CD8-positive, alpha-beta memory T cell (primary cell): ENCODE data around the gene CPN1. TPM values are rescaled to one million over a fixed set of nuclear protein-coding genes. Genes with fewer than 3 reads are reported as not detected.

Experiments used
- CTCF ChIA-PET: fragments of 350-600 bp; sonication (Branson Sonifier 250); formaldehyde crosslinking; loops from one replicate; lab custom pipeline; 2021; ENCODE audit warnings: antibody characterized with exemption; lab: Charles Lee
- POLR2A ChIA-PET: fragments of 350-600 bp; sonication (Branson Sonifier 250); formaldehyde crosslinking; loops from one replicate; lab custom pipeline; 2021; ENCODE audit warnings: antibody characterized with exemption; lab: Charles Lee
- DNase-seq, 5 donors: peaks; one replicate each; pipeline versions ENCODE4 v3.0.0 to v3.0.0-alpha.2; 2020 to 2022; ENCODE audit warnings: mixed read lengths in 1 of 5
- H3K27ac ChIP-seq: one replicate; pipeline ENCODE4 v1.7.0; 2013; ENCODE audit warnings: low read depth, mild to moderate bottlenecking, low read length, moderate library complexity
- H3K27me3 ChIP-seq: 2 replicates; pipeline ENCODE4 v1.7.0; 2013; ENCODE audit warnings: low read length, mild to moderate bottlenecking; ENCODE audit not compliant: insufficient read depth, poor library complexity, severe bottlenecking
- H3K36me3 ChIP-seq: 2 replicates; pipeline ENCODE4 v1.7.0; 2013; ENCODE audit warnings: mild to moderate bottlenecking, low read length, moderate library complexity; ENCODE audit not compliant: insufficient read depth
- H3K4me1 ChIP-seq: 2 replicates; pipeline ENCODE4 v1.7.0; 2013; ENCODE audit warnings: mild to moderate bottlenecking, low read length, moderate library complexity; ENCODE audit not compliant: insufficient read depth
- H3K4me3 ChIP-seq: 2 replicates; pipeline ENCODE4 v1.7.0; 2013; ENCODE audit warnings: mild to moderate bottlenecking, low read length
- H3K9me3 ChIP-seq: 2 replicates; pipeline ENCODE4 v1.7.0; 2013; ENCODE audit warnings: mild to moderate bottlenecking, low read length
- H3K27ac Mint-ChIP-seq, 8 donors: one replicate each; pipeline ENCODE4 v1.8.0; 2020 to 2021; ENCODE audit warnings: mixed read lengths in 8 of 8, mild to moderate bottlenecking in 6 of 8, inconsistent platforms in 3 of 8, moderate library complexity in 3 of 8
- H3K27me3 Mint-ChIP-seq, 2 donors: one replicate each; pipeline ENCODE4 v1.8.0; 2020 to 2021; ENCODE audit warnings: mixed read lengths in 2 of 2, mild to moderate bottlenecking in 1 of 2, moderate library complexity in 1 of 2
- H3K36me3 Mint-ChIP-seq, 3 donors: one replicate each; pipeline ENCODE4 v1.8.0; 2020 to 2021; ENCODE audit warnings: mixed read lengths in 3 of 3, inconsistent platforms in 1 of 3, mild to moderate bottlenecking in 1 of 3
- H3K4me1 Mint-ChIP-seq, 3 donors: one replicate each; pipeline ENCODE4 v1.8.0; 2020 to 2021; ENCODE audit warnings: mixed read lengths in 3 of 3, inconsistent platforms in 1 of 3, mild to moderate bottlenecking in 1 of 3
- H3K4me3 Mint-ChIP-seq, 7 donors: one replicate each; pipeline ENCODE4 v1.8.0; 2020 to 2021; ENCODE audit warnings: mixed read lengths in 7 of 7, mild to moderate bottlenecking in 6 of 7, moderate library complexity in 4 of 7, inconsistent platforms in 2 of 7
- H3K9me3 Mint-ChIP-seq, 5 donors: one replicate each; pipeline ENCODE4 v1.8.0; 2020 to 2022; ENCODE audit warnings: mixed read lengths in 5 of 5, mild to moderate bottlenecking in 3 of 5, moderate library complexity in 2 of 5, inconsistent platforms in 1 of 5
- polyA plus RNA-seq: library from polyadenylated mRNA; unstranded; fragments of 300-500 nt; fragmentation: Illumina TruSeq; gene quantifications from one replicate; pipeline ENCODE4 v1.2.3, GENCODE V29; 2021
- total RNA-seq, 2 experiments: library from RNA; stranded (reverse); gene quantifications; one replicate each; pipeline ENCODE4 v1.2.3, GENCODE V29; 2021

CPN1 gene
- total and polyA plus RNA-seq, 3 experiments from 2014 or later = not detected

DNA sequence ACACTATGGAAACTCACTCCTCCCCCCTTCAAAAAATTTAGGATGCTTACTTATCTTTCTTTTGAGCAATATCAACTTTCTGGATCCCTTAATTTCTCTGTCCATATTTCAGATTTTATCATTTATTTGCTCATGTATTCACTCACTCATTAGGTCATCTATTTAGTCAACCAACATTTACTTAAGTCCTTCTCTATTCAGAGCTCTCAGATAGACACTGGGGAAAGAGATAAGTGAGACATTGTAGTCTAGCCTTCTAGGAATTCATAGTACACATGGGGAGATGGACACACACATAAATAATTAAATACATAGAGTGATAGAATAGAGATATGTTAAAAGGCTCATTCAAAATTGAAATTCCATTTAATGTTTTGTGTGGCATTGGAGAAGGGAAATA is 9.2 kb downstream of the CPN1 start:
- no peaks in the 10 kb centered on the region for H3K9me3 ChIP-seq
- H3K36me3 ChIP-seq = no peaks in the 10 kb centered on the region
- ChIA-PET POLR2A (no interaction called here), CTCF (no interaction called here)
- no peaks in the 10 kb centered on the region for H3K27me3 ChIP-seq
- Mint-ChIP-seq H3K27me3 (peaks cover 0 to 16% of the 10 kb centered on the region in 2 donors), H3K9me3 (no peaks in the 10 kb centered on the region), H3K4me3 (no peak overlapping the region), H3K27ac (no peak overlapping the region), H3K36me3 (no peaks in the 10 kb centered on the region), H3K4me1 (no peaks in the 10 kb centered on the region)
- no peaks in the 10 kb centered on the region for H3K4me1 ChIP-seq
- no peak overlapping the region for H3K4me3 ChIP-seq
- DNase-seq = no peak
- H3K27ac ChIP-seq = no peak overlapping the region

- Mint-ChIP-seq H3K27ac (no peak overlapping the region), H3K4me3 (no peak overlapping the region), H3K36me3 (no peaks in the 10 kb centered on the region), H3K9me3 (no peaks in the 10 kb centered on the region), H3K27me3 (peaks cover 5 to 12% of the 10 kb centered on the region in 2 donors), H3K4me1 (no peaks in the 10 kb centered on the region)
- POLR2A ChIA-PET = no interaction called here
- H3K27ac ChIP-seq = no peak overlapping the region
- H3K4me3 ChIP-seq = no peak overlapping the region
- CTCF ChIA-PET = no interaction called here
- H3K27me3 ChIP-seq = no peaks in the 10 kb centered on the region
- DNase-seq = no peak
- no peaks in the 10 kb centered on the region for H3K4me1 ChIP-seq
- no peaks in the 10 kb centered on the region for H3K36me3 ChIP-seq
- H3K9me3 ChIP-seq = no peaks in the 10 kb centered on the region
These were observed 10.1 kb downstream of the CPN1 start for GRCh38 chr10:100071529-100071928.

DNA sequence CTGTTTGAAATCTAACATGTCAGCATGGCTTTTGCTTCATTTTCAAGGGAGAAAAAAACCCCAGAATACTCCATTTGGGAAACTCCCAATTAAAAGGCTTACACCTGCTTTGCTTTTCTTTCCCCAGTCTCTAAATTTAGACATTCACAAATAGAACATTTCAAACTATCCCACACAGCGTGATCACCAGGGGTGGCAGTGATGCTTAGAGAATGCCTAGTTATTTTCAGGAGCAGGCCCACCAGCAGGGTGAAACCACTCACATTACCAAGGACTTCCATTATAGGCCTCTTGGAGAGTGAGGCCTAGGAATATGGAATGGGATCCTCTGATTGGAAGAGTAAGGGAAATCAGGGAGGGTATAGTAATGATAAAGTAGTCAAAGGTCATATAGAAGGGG is 14.2 kb downstream of the CPN1 start:
- H3K4me1 ChIP-seq = no peaks in the 10 kb centered on the region
- POLR2A ChIA-PET = no interaction called here
- no peaks in the 10 kb centered on the region for H3K9me3 ChIP-seq
- peaks cover 4% of the 10 kb centered on the region for H3K27me3 ChIP-seq
- Mint-ChIP-seq H3K27me3 (peaks cover 8 to 22% of the 10 kb centered on the region in 2 donors), H3K36me3 (no peaks in the 10 kb centered on the region), H3K4me3 (no peak overlapping the region), H3K27ac (no peak overlapping the region), H3K4me1 (no peaks in the 10 kb centered on the region), H3K9me3 (peaks cover 0 to 2% (median 0%) of the 10 kb centered on the region in 5 donors)
- DNase-seq = no peak
- H3K4me3 ChIP-seq = no peak overlapping the region
- H3K36me3 ChIP-seq = no peaks in the 10 kb centered on the region
- no peak overlapping the region for H3K27ac ChIP-seq
- CTCF ChIA-PET = no interaction called here

- no peaks in the 10 kb centered on the region for H3K36me3 Mint-ChIP-seq
- DNase-seq = no peak
- Histone ChIP-seq H3K36me3 (no peaks in the 10 kb centered on the region), H3K27ac (no peak overlapping the region), H3K4me3 (no peak overlapping the region), H3K27me3 (peaks cover 4% of the 10 kb centered on the region), H3K9me3 (no peaks in the 10 kb centered on the region), H3K4me1 (no peaks in the 10 kb centered on the region)
- ChIA-PET CTCF (no interaction called here), POLR2A (no interaction called here)
- no peaks in the 10 kb centered on the region for H3K4me1 Mint-ChIP-seq
- H3K4me3 Mint-ChIP-seq = no peak overlapping the region
- peaks cover 0 to 2% (median 0%) of the 10 kb centered on the region in 5 donors for H3K9me3 Mint-ChIP-seq
- no peak overlapping the region for H3K27ac Mint-ChIP-seq
- peaks cover 10 to 18% of the 10 kb centered on the region in 2 donors for H3K27me3 Mint-ChIP-seq
These were observed 16.5 kb downstream of the CPN1 start for GRCh38 chr10:100065084-100065660.

GRCh38 chr10:100061401-100061800 is 20.3 kb downstream of the CPN1 start:
- Mint-ChIP-seq H3K27ac (no peak overlapping the region), H3K4me1 (no peaks in the 10 kb centered on the region), H3K9me3 (peaks cover 0 to 2% (median 0%) of the 10 kb centered on the region in 5 donors), H3K4me3 (no peak overlapping the region), H3K36me3 (no peaks in the 10 kb centered on the region), H3K27me3 (peaks cover 9 to 32% of the 10 kb centered on the region in 2 donors)
- no peak overlapping the region for H3K4me3 ChIP-seq
- H3K27ac ChIP-seq = no peak overlapping the region
- H3K27me3 ChIP-seq = peaks cover 4% of the 10 kb centered on the region
- no peaks in the 10 kb centered on the region for H3K9me3 ChIP-seq
- no peak for DNase-seq
- ChIA-PET CTCF (interaction anchor here (1.7 kb wide), 1 partner anchor 16 kb away, joined by 4 read pairs; no protein-coding TSS in a partner anchor), POLR2A (no interaction called here)
- no peaks in the 10 kb centered on the region for H3K4me1 ChIP-seq
- no peaks in the 10 kb centered on the region for H3K36me3 ChIP-seq

DNA sequence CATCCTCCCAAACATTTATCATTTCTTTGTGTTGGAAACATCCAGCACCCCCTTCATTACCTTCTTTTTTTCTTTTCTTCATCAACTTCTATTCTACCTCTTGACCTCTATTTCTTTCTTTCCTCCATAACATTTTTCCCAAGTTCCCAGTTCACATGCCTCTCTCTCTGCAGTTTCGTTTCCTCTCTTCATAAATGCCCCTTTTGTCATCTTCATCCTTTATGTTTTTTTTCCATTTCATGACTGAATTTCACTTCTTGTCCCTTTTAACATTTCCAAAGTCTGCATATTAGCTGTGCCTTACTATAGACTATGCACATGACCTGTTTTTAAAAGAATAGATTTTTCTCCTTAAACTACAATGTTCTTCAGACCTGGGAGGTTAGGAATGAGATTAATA is 23.7 kb downstream of the CPN1 start:
- Mint-ChIP-seq H3K36me3 (no peaks in the 10 kb centered on the region), H3K27ac (no peak overlapping the region), H3K9me3 (peaks cover 0 to 6% (median 0%) of the 10 kb centered on the region in 5 donors), H3K27me3 (peaks cover 10 to 36% of the 10 kb centered on the region in 2 donors), H3K4me3 (no peak overlapping the region), H3K4me1 (no peaks in the 10 kb centered on the region)
- Histone ChIP-seq H3K27me3 (no peaks in the 10 kb centered on the region), H3K36me3 (no peaks in the 10 kb centered on the region), H3K9me3 (no peaks in the 10 kb centered on the region), H3K4me1 (no peaks in the 10 kb centered on the region), H3K4me3 (no peak overlapping the region), H3K27ac (no peak overlapping the region)
- no peak for DNase-seq
- CTCF ChIA-PET = no interaction called here
- POLR2A ChIA-PET = no interaction called here

GRCh38 chr10:100053686-100054460 is 27.8 kb downstream of the CPN1 start:
- Histone ChIP-seq H3K27ac (no peak overlapping the region), H3K9me3 (no peaks in the 10 kb centered on the region), H3K4me1 (no peaks in the 10 kb centered on the region), H3K27me3 (no peaks in the 10 kb centered on the region), H3K4me3 (no peak overlapping the region), H3K36me3 (no peaks in the 10 kb centered on the region)
- H3K36me3 Mint-ChIP-seq = no peaks in the 10 kb centered on the region
- H3K27ac Mint-ChIP-seq = no peak overlapping the region
- H3K9me3 Mint-ChIP-seq = peaks cover 0 to 6% (median 0%) of the 10 kb centered on the region in 5 donors
- H3K4me3 Mint-ChIP-seq = no peak overlapping the region
- no peaks in the 10 kb centered on the region for H3K4me1 Mint-ChIP-seq
- POLR2A ChIA-PET = no interaction called here
- DNase-seq = no peak
- CTCF ChIA-PET = interaction anchor here (1.5 kb wide), 1 partner anchor 8 kb away, joined by 5 read pairs; no protein-coding TSS in a partner anchor
- peaks cover 6 to 26% of the 10 kb centered on the region in 2 donors for H3K27me3 Mint-ChIP-seq

GRCh38 chr10:100046021-100046486 is 35.6 kb downstream of the CPN1 start:
- Mint-ChIP-seq H3K4me3 (peak overlapping the region in 1 of 7 donors; percentile 18), H3K9me3 (no peaks in the 10 kb centered on the region), H3K27ac (no peak overlapping the region), H3K27me3 (peaks cover 1 to 16% of the 10 kb centered on the region in 2 donors), H3K36me3 (no peaks in the 10 kb centered on the region), H3K4me1 (no peaks in the 10 kb centered on the region)
- peak; percentile 52 to 83 (median 68) for DNase-seq
- Histone ChIP-seq H3K27ac (no peak overlapping the region), H3K36me3 (no peaks in the 10 kb centered on the region), H3K27me3 (no peaks in the 10 kb centered on the region), H3K4me3 (no peak overlapping the region), H3K4me1 (no peaks in the 10 kb centered on the region), H3K9me3 (no peaks in the 10 kb centered on the region)
- ChIA-PET POLR2A (no interaction called here), CTCF (interaction anchor here (0.6 to 8.8 kb wide), 20 partner anchors 8 to 239 kb away, joined by 3 to 154 read pairs (median 4); partner anchors contain the start of gene DNMBP)
